HG02588 (cell line): Measurements from ENCODE around the gene FAM8A1.

ENCODE experiments used
- ATAC-seq: cut with Tn5 transposase; IDR thresholded peaks from one replicate; pipeline ENCODE4 v1.9.1; 2021; ENCODE audit warnings: mild to moderate bottlenecking, moderate library complexity; ENCODE audit not compliant: unreplicated experiment

FAM8A1 gene

GRCh38 chr6:17600527-17601385 lies 654 bp downstream of the FAM8A1 start:
- ATAC-seq: peak; percentile 56

GRCh38 chr6:17601386-17601703 lies 1.2 kb downstream of the FAM8A1 start:
- no peak for ATAC-seq

GRCh38 chr6:17602888-17603287 lies 2.8 kb downstream of the FAM8A1 start:
- no peak for ATAC-seq

GRCh38 chr6:17606606-17607005 lies 6.5 kb downstream of the FAM8A1 start:
- ATAC-seq: no peak

GRCh38 chr6:17610835-17611234 lies 10.7 kb downstream of the FAM8A1 start:
- ATAC-seq: no peak

GRCh38 chr6:17612048-17612447 lies 11.9 kb downstream of the FAM8A1 start:
- no peak for ATAC-seq

- no peak for ATAC-seq
Observed at GRCh38 chr6:17615794-17616193, 15.7 kb downstream of the FAM8A1 start.

- ATAC-seq: peak; percentile 70
Observed at GRCh38 chr6:17621003-17621402, 20.9 kb downstream of the FAM8A1 start.

GRCh38 chr6:17622144-17622543 lies 22.0 kb downstream of the FAM8A1 start:
- no peak for ATAC-seq

GRCh38 chr6:17624396-17624795 lies 24.3 kb downstream of the FAM8A1 start:
- no peak for ATAC-seq

GRCh38 chr6:17628873-17629272 lies 28.8 kb downstream of the FAM8A1 start:
- peak; percentile 77 for ATAC-seq

GRCh38 chr6:17629824-17630510 lies 29.9 kb downstream of the FAM8A1 start:
- ATAC-seq: no peak

- ATAC-seq: no peak
Observed at GRCh38 chr6:17630511-17631073, 30.5 kb downstream of the FAM8A1 start.

- ATAC-seq: no peak
Observed at GRCh38 chr6:17632934-17633333, 32.8 kb downstream of the FAM8A1 start.

- ATAC-seq: peak; percentile 47
Observed at GRCh38 chr6:17633465-17634188, 33.5 kb downstream of the FAM8A1 start.

GRCh38 chr6:17635568-17635967 lies 35.5 kb downstream of the FAM8A1 start:
- no peak for ATAC-seq

GRCh38 chr6:17638212-17638715 lies 38.2 kb downstream of the FAM8A1 start:
- ATAC-seq: no peak

- ATAC-seq: no peak
Observed at GRCh38 chr6:17640477-17640917, 40.4 kb downstream of the FAM8A1 start.

- no peak for ATAC-seq
Observed at GRCh38 chr6:17648745-17649144, 48.6 kb downstream of the FAM8A1 start.

- no peak for ATAC-seq
Observed at GRCh38 chr6:17650656-17651309, 50.7 kb downstream of the FAM8A1 start.
